Measurements from ENCODE around the gene CCDC190. TPM values are rescaled to one million over a fixed set of nuclear protein-coding genes. Genes with fewer than 3 reads are reported as not detected.

CCDC190 gene
- total and polyA plus RNA-seq, 2 experiments from 2014 or later = not detected

- TF ChIP-seq REST (IDR thresholded peaks at IDR 0.05; ENCODE audit: unreplicated experiment) (no peak), ETS1 (IDR thresholded peaks at IDR 0.05) (no peak), EZH2 (IDR thresholded peaks at IDR 0.05; ENCODE audit: low read depth, unreplicated experiment) (no peak), ZNF114 (CRISPR knock-in tag; IDR thresholded peaks at IDR 0.05) (no peak), JUNB (IDR thresholded peaks at IDR 0.05; ENCODE audit: unreplicated experiment) (no peak), CTCF (conservative IDR thresholded peaks at IDR 0.05; ENCODE audit: low read depth in 2 of 2) (no peak), STAT1 (IDR thresholded peaks at IDR 0.05; ENCODE audit: unreplicated experiment) (no peak), ZNF331 (CRISPR knock-in tag; IDR thresholded peaks at IDR 0.05; ENCODE audit: low read depth) (no peak)
Measured at GRCh38 chr1:162910161-162910560, 49.2 kb upstream of the CCDC190 start (continued).

GRCh38 chr1:162908780-162909179, 47.8 kb upstream of the CCDC190 start:
- Histone ChIP-seq H3K4me2 (no peak overlapping the region), H2AFZ (no peak overlapping the region), H3K4me1 (ENCODE audit: insufficient read depth) (no peaks in the 10 kb centered on the region), H3K27ac (ENCODE audit: low read depth) (no peak overlapping the region), H3K79me2 (replicated peaks; ENCODE audit: insufficient read depth) (no peaks in the 10 kb centered on the region), H3K36me3 (ENCODE audit: insufficient read depth) (no peaks in the 10 kb centered on the region), H4K20me1 (replicated peaks; ENCODE audit: insufficient read depth) (no peaks in the 10 kb centered on the region), H3K4me3 (no peak overlapping the region), H3F3A (replicated peaks; ENCODE audit: low read depth) (no peaks in the 10 kb centered on the region), H3K27me3 (ENCODE audit: insufficient read depth) (no peaks in the 10 kb centered on the region), H3K9me2 (ENCODE audit: insufficient read depth) (peaks cover 10% of the 10 kb centered on the region; the same call in 1 of the 2 replicates)
- Mint-ChIP-seq H3K27ac (no peak overlapping the region), H3K27me3 (ENCODE audit: insufficient read depth, low read depth, poor library complexity) (no peaks in the 10 kb centered on the region), H3K9me3 (peaks cover 15% of the 10 kb centered on the region), H3K4me1 (peaks cover 7% of the 10 kb centered on the region; the same call in 2 of the 3 replicates), H3K36me3 (ENCODE audit: low read depth) (peaks cover 4% of the 10 kb centered on the region; the same call in 1 of the 3 replicates), H3K4me3 (no peak overlapping the region)
- ATAC-seq = no peak
- no peak for DNase-seq (ENCODE audit: low spot score)
- TF ChIP-seq POLR2AphosphoS5 (IDR thresholded peaks at IDR 0.05; ENCODE audit: low read depth) = no peak
- no peak for TF ChIP-seq REST (IDR thresholded peaks at IDR 0.05; ENCODE audit: unreplicated experiment)
